Pulmonary artery endothelial cell (primary cell): ENCODE data around the gene MAP10. TPM values are rescaled to one million over a fixed set of nuclear protein-coding genes. Genes with fewer than 3 reads are reported as not detected.
"Not testable (repeated sequence)": the region's sequence is repeated elsewhere in the genome, so short reads cannot be mapped to it uniquely, and the experiment has no call there.

ENCODE experiments used
- DNase-seq: peaks from one replicate; pipeline ENCODE4 v3.0.0-alpha.2; 2011; ENCODE audit warnings: low read depth, low spot score
- total RNA-seq: library from RNA; depleted of rRNA; stranded (reverse); fragments of >200 nt; gene quantifications from 2 replicates; pipeline ENCODE4 v1.2.3, GENCODE V29; 2014

MAP10 gene, protein sequence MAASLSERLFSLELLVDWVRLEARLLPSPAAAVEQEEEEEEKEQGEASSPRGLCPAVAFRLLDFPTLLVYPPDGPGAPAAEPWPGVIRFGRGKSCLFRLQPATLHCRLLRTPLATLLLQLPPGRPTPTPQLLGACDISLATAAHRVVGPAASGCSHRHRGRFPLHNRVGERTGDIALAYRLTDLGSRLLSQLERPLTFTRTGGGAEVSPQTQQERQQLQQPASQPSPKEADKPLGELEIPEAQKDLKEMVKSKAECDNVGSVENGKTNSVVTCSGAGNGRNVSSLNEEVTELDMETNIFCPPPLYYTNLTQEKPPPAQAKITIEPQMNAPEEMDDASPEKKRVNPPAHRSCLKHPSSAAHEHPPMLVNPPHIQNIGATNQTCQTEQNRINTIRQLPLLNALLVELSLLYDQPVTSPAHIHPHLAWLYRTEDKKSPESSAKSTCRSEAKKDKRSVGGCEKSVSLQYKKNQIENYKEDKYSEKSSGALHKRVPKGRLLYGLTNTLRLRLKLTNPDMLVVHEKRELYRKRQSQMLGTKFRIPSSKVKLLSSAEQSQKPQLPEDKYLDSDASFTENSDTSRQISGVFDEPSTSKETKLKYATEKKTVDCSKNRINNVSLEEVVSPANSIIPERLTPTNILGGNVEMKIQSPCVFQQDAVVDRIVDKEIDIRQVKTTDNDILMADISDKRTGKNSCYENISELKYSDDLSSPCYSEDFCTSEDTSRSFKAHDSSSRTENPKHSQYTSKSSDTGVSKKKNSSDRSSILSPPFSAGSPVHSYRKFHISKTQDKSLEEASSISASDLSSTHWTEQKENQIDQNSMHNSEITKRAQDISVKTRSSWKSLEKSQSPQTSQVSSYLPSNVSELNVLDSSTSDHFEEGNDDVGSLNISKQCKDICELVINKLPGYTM
- 1.1 TPM in 2 replicates for total RNA-seq

DNA sequence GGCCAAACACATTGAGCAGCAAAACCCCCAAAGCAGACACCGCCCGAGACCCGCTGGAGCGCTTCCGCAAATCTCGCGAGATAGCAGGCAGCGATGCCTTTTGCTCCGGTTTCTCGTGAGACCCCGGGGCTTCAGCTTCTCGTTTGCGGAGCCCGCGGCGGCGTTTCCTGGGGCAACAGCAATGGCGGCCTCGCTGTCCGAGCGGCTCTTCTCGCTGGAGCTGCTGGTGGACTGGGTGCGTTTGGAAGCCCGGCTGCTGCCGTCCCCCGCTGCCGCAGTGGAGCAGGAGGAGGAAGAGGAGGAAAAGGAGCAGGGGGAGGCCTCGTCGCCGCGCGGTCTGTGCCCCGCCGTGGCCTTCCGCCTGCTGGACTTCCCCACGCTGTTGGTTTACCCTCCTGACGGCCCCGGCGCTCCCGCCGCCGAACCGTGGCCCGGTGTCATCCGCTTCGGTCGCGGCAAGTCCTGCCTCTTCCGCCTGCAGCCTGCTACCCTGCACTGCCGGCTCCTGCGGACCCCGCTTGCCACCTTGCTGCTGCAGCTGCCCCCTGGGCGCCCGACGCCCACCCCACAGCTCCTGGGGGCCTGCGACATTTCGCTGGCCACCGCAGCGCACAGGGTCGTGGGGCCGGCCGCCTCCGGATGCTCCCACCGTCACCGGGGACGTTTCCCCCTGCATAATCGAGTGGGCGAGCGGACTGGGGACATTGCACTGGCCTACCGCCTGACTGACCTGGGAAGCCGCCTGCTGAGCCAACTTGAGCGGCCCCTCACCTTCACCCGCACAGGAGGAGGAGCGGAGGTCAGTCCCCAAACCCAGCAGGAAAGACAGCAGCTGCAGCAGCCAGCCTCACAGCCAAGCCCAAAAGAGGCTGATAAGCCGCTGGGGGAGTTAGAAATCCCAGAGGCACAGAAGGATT, at the start of gene MAP10:
Gene MAP10 (plus strand): TSS at position 148 of the 917 bp plus-strand sequence. CDS start 34 bp downstream, at position 182.
- DNase-seq: peak; percentile 17

DNA sequence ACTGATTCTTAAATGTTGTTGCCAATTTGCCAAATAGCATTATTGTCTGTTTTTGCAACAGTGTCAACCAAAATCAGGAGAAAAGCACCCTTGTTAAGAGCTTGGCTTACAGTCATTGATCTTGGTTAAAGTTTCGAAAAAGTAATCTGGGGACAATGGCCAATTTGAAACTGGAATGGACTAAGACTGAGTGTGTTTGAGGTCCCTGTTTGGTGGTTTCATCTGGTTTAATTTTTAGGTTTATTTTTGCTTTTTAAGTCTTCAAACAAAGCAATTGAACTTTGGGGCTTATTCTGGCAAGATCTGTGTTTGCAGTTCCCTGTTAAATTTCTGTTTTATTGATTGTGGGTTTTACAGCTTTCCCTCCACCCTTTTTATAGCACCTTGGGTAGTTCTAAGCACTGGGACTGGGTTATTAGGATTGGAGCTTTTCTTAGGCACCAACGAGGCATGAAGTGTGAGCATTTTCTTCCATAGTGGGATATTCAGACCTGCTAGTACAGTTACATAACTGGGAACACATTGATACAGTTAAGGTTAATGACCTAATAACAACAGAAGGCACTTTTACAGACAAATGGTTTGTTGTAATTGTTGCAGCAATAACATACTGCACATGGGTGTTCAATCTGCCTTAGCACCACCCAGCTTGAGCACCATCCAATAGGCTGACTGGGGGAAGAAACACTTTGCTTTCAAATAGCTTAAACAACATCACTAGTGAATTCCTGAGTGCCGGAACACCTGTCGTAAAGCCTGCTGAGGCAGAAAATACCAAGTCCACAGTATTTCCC, 40.6 kb upstream of the MAP10 start:
- DNase-seq: no peak

DNA sequence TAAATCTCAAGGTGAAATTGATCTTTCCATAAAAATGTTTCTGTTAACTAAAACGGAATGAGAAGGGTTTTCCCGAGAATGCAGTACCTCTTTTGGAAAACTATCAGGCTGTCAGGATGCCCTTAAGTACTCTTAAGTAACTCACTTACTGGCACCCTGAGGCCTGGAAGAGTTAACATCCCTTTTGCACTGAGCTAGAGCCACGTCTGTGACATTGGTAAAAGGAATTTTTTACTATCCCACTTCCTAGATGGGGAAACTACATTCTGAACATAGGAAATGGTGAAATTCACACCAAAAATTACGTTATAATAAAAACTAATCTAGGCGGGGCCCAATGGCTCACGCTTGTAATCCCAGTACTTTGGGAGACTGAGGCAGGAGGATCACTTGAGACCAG, 39.7 kb upstream of the MAP10 start:
- no peak for DNase-seq

DNA sequence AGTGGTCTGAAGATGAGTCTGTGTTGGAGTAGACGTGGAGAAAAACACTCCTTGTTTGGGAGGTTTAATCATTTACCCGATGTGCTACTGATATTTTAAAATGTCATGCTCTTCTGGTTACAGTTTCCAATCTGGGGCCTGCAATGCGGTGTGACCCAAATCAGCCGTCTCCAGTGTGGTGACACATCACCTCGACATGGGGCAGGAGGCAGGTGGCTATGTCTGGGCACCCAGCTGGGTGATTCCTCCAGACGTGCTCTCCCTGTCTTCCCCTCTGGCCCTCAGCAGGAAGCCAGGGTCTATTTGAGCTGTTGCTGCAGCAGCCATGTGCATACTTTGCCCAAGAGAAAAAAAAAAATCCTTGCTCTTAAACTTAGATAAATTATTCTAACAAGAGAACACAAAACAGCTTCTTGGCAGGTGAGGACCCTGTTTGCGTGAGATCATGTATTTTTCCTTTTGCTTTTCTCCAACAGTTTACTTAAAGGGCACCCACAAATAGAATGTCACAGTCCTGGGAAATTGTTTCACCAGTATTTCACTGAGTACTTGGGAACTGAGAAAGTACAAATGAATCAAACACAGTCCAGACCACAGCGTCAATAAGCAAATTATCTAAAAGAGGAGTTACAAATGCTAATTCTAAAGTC, 38.9 kb upstream of the MAP10 start:
- no peak for DNase-seq

DNA sequence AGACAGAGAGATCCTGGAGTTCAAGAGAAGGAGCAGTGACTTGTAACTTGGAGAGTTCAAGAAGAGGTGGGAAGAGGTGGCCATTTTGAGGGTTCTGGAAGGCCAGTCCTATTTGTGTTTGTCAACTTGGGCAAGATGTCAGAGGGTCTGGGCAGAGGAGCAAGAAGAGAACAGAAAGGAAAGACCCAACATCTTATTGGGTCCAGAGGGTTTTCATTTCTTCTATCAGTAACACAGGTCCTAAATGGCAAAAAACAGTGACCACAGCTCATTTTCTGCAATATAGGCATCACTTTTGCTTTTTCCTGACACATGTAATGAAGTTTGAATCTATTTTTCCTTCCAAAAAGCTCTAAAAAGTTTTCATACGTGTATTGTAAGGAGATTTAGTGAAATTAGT, 38.3 kb upstream of the MAP10 start:
- DNase-seq: no peak

DNA sequence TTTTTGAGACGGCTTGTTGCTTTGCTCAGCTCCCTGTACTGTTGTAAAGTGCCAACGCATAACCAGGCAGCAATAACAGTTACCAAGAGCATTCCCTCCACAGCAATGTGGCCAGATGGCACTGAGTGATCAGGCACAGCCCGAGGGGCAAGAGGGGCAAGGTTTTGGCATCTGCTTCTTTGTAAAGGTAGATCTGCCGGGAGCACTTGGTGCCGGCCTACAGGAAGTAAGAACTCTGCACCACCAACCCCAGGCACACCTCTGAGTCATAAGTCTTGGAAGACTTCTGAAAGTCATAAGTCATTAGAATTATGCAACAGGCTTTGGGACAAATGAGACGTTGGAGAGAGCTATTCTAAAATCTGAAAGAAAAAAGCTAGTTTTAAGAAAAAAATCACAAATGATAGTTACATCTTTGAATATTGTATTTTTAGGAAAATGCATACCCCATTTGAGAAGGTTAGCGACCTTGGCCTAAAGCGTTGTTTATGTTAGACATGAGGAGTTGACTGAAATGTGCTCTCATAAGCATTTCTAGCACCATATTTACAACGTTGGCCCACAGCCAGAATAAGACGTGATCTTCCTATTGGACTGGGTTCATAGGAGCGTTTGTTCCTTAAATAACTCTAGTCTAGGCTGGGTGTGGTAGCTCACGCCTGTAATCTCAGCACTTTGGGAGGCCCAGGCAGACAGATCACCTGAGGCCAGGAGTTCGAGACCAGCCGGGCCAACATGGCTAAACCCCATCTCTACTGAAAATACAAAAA, 37.7 kb upstream of the MAP10 start:
- DNase-seq: no peak

DNA sequence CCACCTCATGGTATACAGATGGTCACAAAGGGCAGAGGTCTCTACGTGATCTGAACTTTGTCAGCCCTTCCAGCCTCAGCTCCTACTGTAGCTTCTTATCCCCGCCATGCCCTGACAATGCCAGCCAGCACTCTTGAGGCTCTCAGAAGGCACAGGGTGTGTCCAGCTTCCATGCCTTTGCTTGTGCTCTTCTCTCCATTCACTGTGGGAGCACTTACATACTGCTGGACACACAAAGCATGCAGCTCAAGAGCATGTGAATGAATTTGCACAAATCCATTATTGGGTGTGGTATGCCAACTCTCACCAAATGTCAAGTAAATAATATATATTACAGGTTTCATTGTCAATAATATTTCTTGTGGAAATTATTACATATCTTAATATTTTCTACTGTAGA, 36.4 kb upstream of the MAP10 start:
- DNase-seq: no peak

DNA sequence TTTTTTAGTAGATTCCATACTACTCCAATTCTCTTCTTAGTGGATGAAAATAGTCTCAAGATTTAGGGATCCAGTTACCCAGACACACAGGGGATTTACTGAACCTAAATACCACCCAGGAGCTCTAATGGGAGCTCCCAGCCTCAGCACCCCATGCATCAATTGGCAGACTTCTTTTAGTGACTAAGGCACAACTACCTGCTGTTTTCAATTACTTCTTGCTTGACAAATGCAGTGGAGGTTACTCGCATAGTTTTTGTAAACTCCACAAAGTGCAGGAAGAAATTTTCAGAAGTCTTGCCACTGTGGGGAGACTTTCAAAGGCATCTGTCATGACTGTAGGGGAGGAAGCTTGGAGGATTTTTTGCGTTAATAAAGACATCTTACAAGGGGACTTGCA, 35.5 kb upstream of the MAP10 start:
- no peak for DNase-seq

DNA sequence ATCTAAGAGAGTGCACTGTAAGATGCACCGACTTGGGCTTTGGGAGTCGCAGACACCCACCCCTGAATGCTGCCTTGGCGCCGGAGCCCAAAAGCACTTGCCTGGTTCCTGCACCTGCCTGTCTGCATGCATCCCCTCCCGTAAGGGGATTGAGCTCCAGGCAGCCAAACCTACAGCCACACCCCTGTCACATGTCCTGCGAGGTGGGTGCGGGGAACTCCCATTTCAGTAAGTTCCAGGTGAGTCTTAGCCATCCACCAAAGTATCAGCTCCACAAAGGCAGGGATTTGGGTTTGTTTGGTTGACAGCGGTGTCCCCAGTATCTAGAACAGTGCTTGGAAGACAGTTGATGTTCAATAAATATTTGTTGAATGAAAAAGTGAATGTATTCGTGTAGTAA, 31.5 kb upstream of the MAP10 start:
- DNase-seq: no peak

DNA sequence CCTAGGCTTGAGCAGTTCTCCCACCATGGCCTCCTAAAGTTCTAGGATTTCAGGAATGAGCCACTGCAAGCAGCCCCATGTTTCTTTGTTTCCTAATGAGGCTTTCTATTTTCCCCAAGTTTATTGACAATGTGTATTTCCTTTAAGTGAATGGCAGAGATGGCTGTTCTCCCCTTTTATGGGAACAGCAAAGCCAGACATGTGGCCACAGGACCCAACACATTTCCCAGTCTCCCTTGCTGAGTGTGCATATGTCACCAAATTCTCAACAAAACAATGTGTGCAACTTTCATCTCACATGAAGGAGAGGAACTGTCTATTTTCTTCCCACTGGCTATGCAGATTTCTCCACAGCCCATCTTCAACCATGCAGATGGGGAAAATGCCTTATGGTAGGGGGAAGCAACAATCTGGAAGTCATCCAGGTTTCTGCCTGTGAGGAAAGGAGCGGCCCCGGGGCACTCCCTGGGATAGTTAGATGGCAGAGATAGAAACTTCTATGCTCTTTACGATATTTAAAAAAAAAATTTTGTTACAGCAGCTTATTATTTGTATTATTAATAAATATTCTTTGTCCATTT, 28.6 kb upstream of the MAP10 start:
- no peak for DNase-seq

DNA sequence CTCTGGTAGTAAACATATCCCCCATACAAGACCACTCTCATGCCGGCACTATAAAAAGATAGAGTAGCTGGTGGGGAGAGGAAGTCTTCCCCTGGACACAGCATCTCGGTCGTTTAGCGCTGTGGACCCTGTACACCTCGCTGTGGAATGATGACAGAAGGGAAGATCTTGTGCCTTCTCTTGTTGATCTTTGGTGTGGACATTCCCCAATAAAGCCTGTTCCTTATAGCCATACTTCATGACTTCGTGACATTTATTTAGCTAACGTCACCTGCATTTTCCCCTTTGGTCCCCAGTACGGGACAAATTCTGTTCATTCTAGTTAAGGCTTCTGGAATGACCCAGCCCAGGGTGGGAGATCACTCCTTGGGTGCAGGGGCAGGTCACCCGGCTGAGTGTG, 24.9 kb upstream of the MAP10 start:
- DNase-seq: no peak

DNA sequence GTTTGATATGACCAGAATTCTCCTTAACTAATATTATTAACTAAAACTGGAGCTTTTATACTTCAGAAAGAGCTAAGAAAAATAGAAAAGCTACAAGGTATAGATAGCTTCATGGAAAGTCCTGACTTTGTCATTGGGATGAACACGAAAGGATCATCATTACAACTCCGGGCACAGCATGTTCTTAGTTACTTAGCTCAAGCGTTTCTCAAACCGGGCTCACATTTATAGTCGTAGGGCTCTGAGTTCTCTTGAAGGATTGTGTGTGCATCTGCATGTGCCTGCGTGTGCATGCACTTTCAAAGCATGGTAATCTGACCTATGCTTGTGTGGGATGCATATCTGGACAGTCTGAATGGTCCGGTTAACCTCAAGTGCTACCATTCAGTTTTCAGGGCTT, 20.4 kb upstream of the MAP10 start:
- DNase-seq: no peak

DNA sequence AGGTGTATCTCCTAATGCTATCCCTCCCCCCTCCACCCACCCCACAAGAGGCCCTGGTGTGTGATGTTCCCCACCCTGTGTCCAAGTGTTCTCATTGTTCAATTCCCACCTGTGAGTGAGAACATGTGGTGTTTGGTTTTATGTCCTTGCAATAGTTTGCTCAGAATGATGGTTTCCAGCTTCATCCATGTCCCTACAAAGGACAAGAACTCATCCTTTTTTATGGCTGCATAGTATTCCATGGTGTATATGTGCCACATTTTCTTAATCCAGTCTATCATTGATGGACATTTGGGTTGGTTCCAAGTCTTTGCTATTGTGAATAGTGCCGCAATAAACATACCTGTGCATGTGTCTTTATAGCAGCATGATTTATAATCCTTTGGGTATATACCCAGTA, 19.6 kb upstream of the MAP10 start:
- DNase-seq: not testable (repeated sequence)

DNA sequence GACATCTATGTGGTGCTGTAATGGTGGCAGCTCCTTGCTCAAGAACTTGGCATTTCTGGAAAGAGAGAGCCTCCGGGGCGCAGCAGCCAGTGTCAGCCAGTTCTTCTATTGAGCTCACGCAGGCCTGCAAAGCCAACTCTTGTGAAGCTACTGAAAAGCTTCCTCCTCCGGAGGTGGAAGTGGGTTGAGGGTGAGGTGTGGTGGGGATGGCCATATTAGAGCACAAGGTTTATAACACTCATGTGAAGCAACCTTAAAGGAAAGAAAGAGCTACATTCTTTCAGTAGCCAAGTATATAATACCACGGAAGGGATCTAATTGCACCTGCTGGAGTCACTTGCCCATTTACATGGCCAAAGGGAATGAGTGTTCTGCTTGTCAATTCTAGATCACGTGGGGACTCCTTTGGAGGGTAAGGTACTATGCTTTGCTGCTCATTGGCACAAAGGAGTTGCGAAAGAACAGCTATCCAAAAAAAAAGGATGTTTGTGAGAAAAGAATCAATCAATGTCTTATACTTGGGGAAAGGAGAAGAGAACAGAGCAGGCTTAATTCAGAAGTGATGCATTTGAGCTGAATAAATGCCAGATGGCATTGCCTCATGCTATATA, 18.3 kb upstream of the MAP10 start:
- DNase-seq: no peak

DNA sequence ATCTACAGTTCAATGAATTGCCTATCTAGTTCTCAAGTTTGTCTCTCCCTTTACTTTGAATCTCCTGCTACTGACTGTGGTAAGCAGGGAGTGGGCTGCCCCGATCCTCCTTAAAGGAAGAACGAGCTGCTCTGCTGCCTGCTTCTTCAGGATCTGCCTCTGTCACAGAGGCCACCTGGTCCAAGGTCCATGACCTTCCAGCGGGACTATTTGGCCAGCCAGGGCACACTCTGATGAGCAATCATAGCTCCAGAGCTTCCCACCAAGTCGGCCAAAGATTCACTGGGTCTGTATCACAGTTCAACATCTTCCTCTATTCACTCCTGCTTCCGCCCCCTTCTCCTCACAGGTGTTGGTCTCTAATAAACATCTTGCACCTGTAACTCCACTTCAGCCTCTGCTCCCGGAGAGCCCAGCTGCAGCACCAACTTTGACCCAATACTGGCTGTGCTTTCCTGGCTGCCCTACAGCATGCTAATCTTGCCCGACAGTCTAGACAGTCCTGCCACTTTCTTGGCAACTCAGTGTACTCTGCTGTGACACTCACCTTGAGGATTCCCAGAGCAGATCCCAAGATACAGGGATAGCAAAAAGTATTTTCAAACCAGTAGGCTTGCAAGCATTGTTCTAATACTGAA, 16.9 kb upstream of the MAP10 start:
- no peak for DNase-seq

DNA sequence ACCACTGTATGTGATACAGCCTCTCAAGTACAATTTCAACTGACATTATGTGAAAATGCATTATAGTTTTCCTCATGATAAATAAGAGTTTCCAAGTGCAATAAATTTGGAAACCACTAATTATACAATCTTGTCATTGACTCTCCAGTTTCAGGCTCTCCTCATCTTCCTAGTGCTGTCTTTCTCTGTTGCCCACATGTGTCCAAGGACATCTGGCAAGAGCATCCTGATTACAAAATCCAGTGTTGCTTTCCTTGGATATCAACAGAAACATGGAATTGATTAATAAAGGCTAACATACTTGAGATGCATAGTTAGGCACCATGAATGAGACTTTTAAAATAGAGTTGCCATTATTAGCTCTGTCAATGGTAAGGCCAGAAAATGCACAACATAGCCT, 15.6 kb upstream of the MAP10 start:
- DNase-seq: no peak

DNA sequence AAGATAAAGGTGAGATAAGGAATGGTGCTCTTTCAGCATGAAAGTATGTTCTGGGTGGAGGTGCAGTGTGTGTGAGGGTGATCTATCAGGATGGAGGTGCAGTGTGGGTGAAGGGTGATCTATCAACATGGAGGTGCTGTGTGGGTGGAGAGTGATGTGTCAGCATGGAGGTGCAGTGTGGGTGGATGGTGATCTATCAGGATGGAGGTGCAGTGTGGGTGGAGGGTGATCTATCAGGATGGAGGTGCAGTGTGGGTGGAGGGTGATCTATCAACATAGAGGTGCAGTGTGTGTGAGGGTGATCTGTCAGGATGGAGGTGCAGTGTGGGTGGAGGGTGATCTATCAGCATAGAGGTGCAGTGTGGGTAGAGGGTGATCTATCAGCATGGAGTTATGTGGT, 12.3 kb upstream of the MAP10 start:
- DNase-seq: no peak

DNA sequence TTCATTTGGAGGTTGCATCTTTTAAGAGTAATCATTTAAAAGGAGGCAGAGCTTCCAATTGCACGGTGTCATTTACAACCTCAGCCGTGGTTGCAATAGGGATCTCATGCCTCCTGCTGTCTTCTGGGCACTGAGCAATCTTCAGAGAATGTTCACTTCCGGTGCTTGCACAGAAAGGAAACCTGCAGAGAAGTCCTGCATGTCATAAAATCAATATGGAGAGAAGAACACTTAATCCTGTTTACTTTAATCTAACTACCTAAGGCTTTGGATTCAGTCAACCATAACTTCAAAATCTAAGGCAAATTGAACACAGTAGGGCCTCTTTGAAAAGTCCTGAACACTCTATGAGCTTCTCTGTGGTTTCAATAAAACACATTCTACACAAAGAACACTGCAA, 11.3 kb upstream of the MAP10 start:
- no peak for DNase-seq
